HG03066 (cell line): ENCODE measurements around the gene DISC1.
"Not testable (repeated sequence)": the region's sequence is repeated elsewhere in the genome, so short reads cannot be mapped to it uniquely, and the experiment has no call there.

Experiments used
- ATAC-seq: cut with Tn5 transposase; IDR thresholded peaks from one replicate; pipeline ENCODE4 v1.9.1; 2021; ENCODE audit warnings: low read depth; ENCODE audit not compliant: unreplicated experiment

The DISC1 gene

GRCh38 chr1:231869364-231869763 is 242.8 kb downstream of the DISC1 start:
- no peak for ATAC-seq

GRCh38 chr1:231871471-231871870 is 244.9 kb downstream of the DISC1 start:
- ATAC-seq, result no peak

GRCh38 chr1:231871878-231872277 is 245.3 kb downstream of the DISC1 start:
- ATAC-seq, result no peak

GRCh38 chr1:231872461-231872910 is 245.9 kb downstream of the DISC1 start:
- ATAC-seq, result no peak

- ATAC-seq, result no peak
Measured at GRCh38 chr1:231878737-231879136, 252.1 kb downstream of the DISC1 start.

GRCh38 chr1:231879296-231879695 is 252.7 kb downstream of the DISC1 start:
- no peak for ATAC-seq

- ATAC-seq, result no peak
Measured at GRCh38 chr1:231882333-231882732, 255.7 kb downstream of the DISC1 start.

GRCh38 chr1:231882790-231883189 is 256.2 kb downstream of the DISC1 start:
- no peak for ATAC-seq

- ATAC-seq, result no peak
Measured at GRCh38 chr1:231883382-231883781, 256.8 kb downstream of the DISC1 start.

- ATAC-seq, result no peak
Measured at GRCh38 chr1:231885209-231885854, 258.7 kb downstream of the DISC1 start.

- no peak for ATAC-seq
Measured at GRCh38 chr1:231887166-231887565, 260.6 kb downstream of the DISC1 start.

- no peak for ATAC-seq
Measured at GRCh38 chr1:231887866-231888265, 261.3 kb downstream of the DISC1 start.

GRCh38 chr1:231890791-231891190 is 264.2 kb downstream of the DISC1 start:
- no peak for ATAC-seq

- ATAC-seq, result no peak
Measured at GRCh38 chr1:231893400-231894102, 267.0 kb downstream of the DISC1 start.

GRCh38 chr1:231896806-231897205 is 270.2 kb downstream of the DISC1 start:
- no peak for ATAC-seq

- ATAC-seq, result no peak
Measured at GRCh38 chr1:231899046-231899445, 272.5 kb downstream of the DISC1 start.

GRCh38 chr1:231899713-231900435 is 273.3 kb downstream of the DISC1 start:
- ATAC-seq, result no peak

- ATAC-seq, result no peak
Measured at GRCh38 chr1:231903586-231904081, 277.0 kb downstream of the DISC1 start.

- not testable (repeated sequence) for ATAC-seq
Measured at GRCh38 chr1:231907310-231907709, 280.7 kb downstream of the DISC1 start.

GRCh38 chr1:231913493-231913892 is 286.9 kb downstream of the DISC1 start:
- ATAC-seq, result no peak

- peak; percentile 48 for ATAC-seq
Measured at GRCh38 chr1:231918239-231919015, 291.8 kb downstream of the DISC1 start.
